DMS53 treated with DMSO at 0.1 percent for 48 hours (cell line): ENCODE results near the gene CFAP299.

Source experiments
- DNase-seq: peaks from one replicate; lab custom pipeline; 2025; ENCODE audit not compliant: unreplicated experiment; lab: John Stamatoyannopoulos, UW

The CFAP299 gene

DNA sequence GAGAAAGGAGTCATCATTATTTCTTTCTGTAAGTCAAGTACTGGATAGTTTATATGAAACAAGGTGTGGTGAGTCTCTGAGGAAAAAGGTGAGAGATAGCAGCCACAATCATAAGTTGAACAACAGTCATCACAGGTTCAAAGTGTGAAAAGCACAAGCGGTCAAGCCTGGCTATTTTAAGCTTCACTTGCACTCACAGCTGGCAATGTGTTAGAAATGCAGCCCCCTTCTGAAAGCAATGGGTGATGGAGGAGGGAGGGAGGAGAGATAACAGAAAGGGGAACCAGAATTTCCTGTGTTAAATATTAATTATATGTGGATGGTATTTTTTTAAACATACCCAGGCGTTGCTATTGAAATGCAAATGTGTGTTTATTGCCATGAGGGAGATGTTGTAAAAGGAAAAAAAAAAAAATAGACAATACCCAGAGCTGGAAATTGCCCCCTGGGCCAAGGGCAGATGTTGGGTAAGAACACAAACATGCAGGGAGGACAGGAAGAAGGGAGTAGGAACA, 668.1 kb downstream of the CFAP299 start:
- DNase-seq = no peak

DNA sequence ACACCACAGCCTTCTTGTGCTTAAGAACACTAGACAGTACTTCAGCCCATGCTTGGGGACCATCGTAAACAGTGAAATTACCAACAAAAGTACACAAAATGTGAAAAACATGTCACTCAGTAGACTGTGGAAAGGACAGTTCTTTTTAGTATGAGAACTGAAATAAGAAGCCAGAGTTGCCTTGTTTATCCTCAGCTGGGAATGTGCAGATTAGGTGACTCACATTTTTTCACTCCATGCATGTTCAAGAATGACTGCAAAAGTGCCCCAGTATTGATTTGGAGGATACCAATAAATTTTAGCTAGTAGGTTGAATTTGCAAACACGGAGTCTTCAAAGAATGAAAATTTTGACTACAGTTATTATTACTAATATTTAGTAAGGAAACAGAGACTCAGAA, 671.9 kb downstream of the CFAP299 start:
- no peak for DNase-seq
